Measurements from ENCODE around the gene C3orf38.

Gene C3orf38

GRCh38 chr3:88195951-88196434, 46.2 kb downstream of the C3orf38 start:
- Histone ChIP-seq H3K36me3 (ENCODE audit: control insufficient read depth, insufficient read depth, low read length) (no peaks in the 10 kb centered on the region), H3K4me3 (ENCODE audit: low read depth, low read length) (no peak overlapping the region), H3K9ac (ENCODE audit: low read depth, low read length) (no peak overlapping the region), H3K27me3 (ENCODE audit: control insufficient read depth, insufficient read depth, low read length) (no peaks in the 10 kb centered on the region), H3K9me3 (ENCODE audit: control insufficient read depth, insufficient read depth, low read length) (no peaks in the 10 kb centered on the region), H3K4me1 (ENCODE audit: control insufficient read depth, insufficient read depth, low read length) (peaks cover 24% of the 10 kb centered on the region), H3K27ac (ENCODE audit: low read depth, low read length) (no peak overlapping the region)

- Histone ChIP-seq H3K9ac (ENCODE audit: low read depth, low read length) (no peak overlapping the region), H3K4me3 (ENCODE audit: low read depth, low read length) (no peak overlapping the region), H3K4me1 (ENCODE audit: control insufficient read depth, insufficient read depth, low read length) (peaks cover 21% of the 10 kb centered on the region), H3K36me3 (ENCODE audit: control insufficient read depth, insufficient read depth, low read length) (no peaks in the 10 kb centered on the region), H3K9me3 (ENCODE audit: control insufficient read depth, insufficient read depth, low read length) (no peaks in the 10 kb centered on the region), H3K27ac (ENCODE audit: low read depth, low read length) (no peak overlapping the region), H3K27me3 (ENCODE audit: control insufficient read depth, insufficient read depth, low read length) (no peaks in the 10 kb centered on the region)
Observed at GRCh38 chr3:88198121-88198520, 48.4 kb downstream of the C3orf38 start.

- Histone ChIP-seq H3K4me3 (ENCODE audit: low read depth, low read length) (no peak overlapping the region), H3K27me3 (ENCODE audit: control insufficient read depth, insufficient read depth, low read length) (no peaks in the 10 kb centered on the region)
Observed at GRCh38 chr3:88203642-88204055, 53.9 kb downstream of the C3orf38 start.

More at GRCh38 chr3:88203642-88204055, 53.9 kb downstream of the C3orf38 start:
- Histone ChIP-seq H3K9ac (ENCODE audit: low read depth, low read length) (no peak overlapping the region), H3K9me3 (ENCODE audit: control insufficient read depth, insufficient read depth, low read length) (no peaks in the 10 kb centered on the region), H3K36me3 (ENCODE audit: control insufficient read depth, insufficient read depth, low read length) (no peaks in the 10 kb centered on the region), H3K4me1 (ENCODE audit: control insufficient read depth, insufficient read depth, low read length) (no peaks in the 10 kb centered on the region), H3K27ac (ENCODE audit: low read depth, low read length) (no peak overlapping the region)
